CD14-positive monocyte (primary cell): ENCODE data around the gene PKP4. TPM values are rescaled to one million over a fixed set of nuclear protein-coding genes. Genes with fewer than 3 reads are reported as not detected.

Experiments used
- DNase-seq, 3 donors: peaks; one replicate each; pipeline ENCODE4 v3.0.0-alpha.2; 2011 to 2022
- H2AFZ ChIP-seq: 2 replicates; pipeline ENCODE4 v1.6.0; 2012; ENCODE audit warnings: mild to moderate bottlenecking, low read depth, low read length, inconsistent platforms; ENCODE audit not compliant: insufficient read depth, poor library complexity, severe bottlenecking
- H3K27ac ChIP-seq, 2 donors: 1 replicate in 1 of 2; 2 replicates in 1 of 2; pipeline ENCODE4 v1.5.1; 2012 to 2013; ENCODE audit warnings: low read length in 2 of 2, control low read depth in 1 of 2, inconsistent platforms in 1 of 2, low read depth in 1 of 2, mild to moderate bottlenecking in 1 of 2
- H3K27me3 ChIP-seq, 2 donors: one replicate each; pipeline versions ENCODE4 v1.6.0 to v1.6.1; 2011 to 2013; ENCODE audit warnings: low read length in 2 of 2; ENCODE audit not compliant: control insufficient read depth in 2 of 2, insufficient read depth in 2 of 2
- H3K36me3 ChIP-seq, 2 donors: replicated peaks in 1 of 2; 1 replicate in 1 of 2; 2 replicates in 1 of 2; pipeline versions ENCODE4 v1.5.1 to v1.6.1; 2012 to 2013; ENCODE audit warnings: low read length in 2 of 2, control low read depth in 1 of 2, inconsistent platforms in 1 of 2, mild to moderate bottlenecking in 1 of 2; ENCODE audit not compliant: insufficient read depth in 2 of 2, control insufficient read depth in 1 of 2
- H3K4me1 ChIP-seq, 2 donors: 1 replicate in 1 of 2; 2 replicates in 1 of 2; pipeline versions ENCODE4 v1.5.1 to v1.6.1; 2012 to 2013; ENCODE audit warnings: low read length in 2 of 2, control low read depth in 1 of 2, inconsistent platforms in 1 of 2, mild to moderate bottlenecking in 1 of 2, moderate library complexity in 1 of 2; ENCODE audit not compliant: insufficient read depth in 2 of 2, control insufficient read depth in 1 of 2
- H3K4me2 ChIP-seq: replicated peaks from 2 replicates; pipeline ENCODE3; 2012; ENCODE audit warnings: low read length, moderate library complexity, mild to moderate bottlenecking; ENCODE audit not compliant: poor library complexity, severe bottlenecking; ENCODE audit errors: extremely low read depth
- H3K4me3 ChIP-seq, 3 experiments: fragments of 200-600 bp in 1 of 3; sonication (generic) in 1 of 3; replicated peaks in 1 of 3; 1 replicate in 2 of 3; 2 replicates in 1 of 3; pipeline ENCODE4 v1.5.1; 2011 to 2013; ENCODE audit warnings: low read length in 3 of 3, mild to moderate bottlenecking in 3 of 3, control low read depth in 2 of 3, low read depth in 2 of 3, inconsistent platforms in 1 of 3, moderate library complexity in 1 of 3
- H3K79me2 ChIP-seq: 2 replicates; pipeline ENCODE4 v1.6.0; 2012; ENCODE audit warnings: mild to moderate bottlenecking, control low read depth, inconsistent platforms, low read length, moderate library complexity; ENCODE audit not compliant: insufficient read depth
- H3K9ac ChIP-seq: 2 replicates; pipeline ENCODE4 v1.6.0; 2017; ENCODE audit warnings: low read length, mild to moderate bottlenecking; ENCODE audit not compliant: insufficient read depth, poor library complexity, severe bottlenecking
- H3K9me3 ChIP-seq, 2 donors: replicated peaks in 1 of 2; 1 replicate in 1 of 2; 2 replicates in 1 of 2; pipeline versions ENCODE4 v1.5.1 to v1.6.1; 2012 to 2013; ENCODE audit warnings: low read length in 2 of 2, control low read depth in 1 of 2; ENCODE audit not compliant: control insufficient read depth in 1 of 2, insufficient read depth in 1 of 2
- H4K20me1 ChIP-seq: 2 replicates; pipeline ENCODE4 v1.6.0; 2012; ENCODE audit warnings: mild to moderate bottlenecking, low read length, control low read depth, moderate library complexity; ENCODE audit not compliant: insufficient read depth
- H3K27ac Mint-ChIP-seq, 7 donors: one replicate each; pipeline ENCODE4 v1.8.0; 2020; ENCODE audit warnings: mild to moderate bottlenecking in 7 of 7, mixed read lengths in 7 of 7, moderate library complexity in 6 of 7, inconsistent platforms in 2 of 7
- H3K27me3 Mint-ChIP-seq, 3 donors: one replicate each; pipeline ENCODE4 v1.8.0; 2021 to 2022; ENCODE audit warnings: low read depth in 3 of 3, mild to moderate bottlenecking in 3 of 3, mixed read lengths in 3 of 3, moderate library complexity in 3 of 3, inconsistent platforms in 1 of 3
- H3K36me3 Mint-ChIP-seq, 2 donors: one replicate each; pipeline ENCODE4 v1.8.0; 2020; ENCODE audit warnings: mixed read lengths in 2 of 2, inconsistent platforms in 1 of 2, mild to moderate bottlenecking in 1 of 2
- H3K4me1 Mint-ChIP-seq: one replicate; pipeline ENCODE4 v1.8.0; 2020; ENCODE audit warnings: mild to moderate bottlenecking, mixed read lengths
- H3K4me3 Mint-ChIP-seq, 2 donors: one replicate each; pipeline ENCODE4 v1.8.0; 2020; ENCODE audit warnings: mild to moderate bottlenecking in 2 of 2, mixed read lengths in 2 of 2, moderate library complexity in 1 of 2
- H3K9me3 Mint-ChIP-seq, 7 donors: one replicate each; pipeline ENCODE4 v1.8.0; 2020 to 2022; ENCODE audit warnings: mixed read lengths in 7 of 7, mild to moderate bottlenecking in 6 of 7, moderate library complexity in 6 of 7, inconsistent platforms in 2 of 7
- WGBS: methylation state at CpG from one replicate; pipeline ENCODE4 v1.1.5; 2013; ENCODE audit warnings: missing lambda C conversion rate; ENCODE audit not compliant: insufficient coverage; 5-methylcytosine and 5-hydroxymethylcytosine counted together
- intact Hi-C, 2 donors: fragments of 100-400 bp; cut with micrococcal nuclease; formaldehyde crosslinking; loops; one replicate each; pipeline versions ENCODE4 v1.15.0 to v1.15.1; 2023
- polyA plus RNA-seq, 3 donors: library from polyadenylated mRNA; depleted of rRNA in 1 of 3; unstranded in 2 of 3; stranded (reverse) in 1 of 3; fragments of 300-500 nt in 2 of 3; fragments of >200 nt in 1 of 3; fragmentation: Illumina TruSeq in 2 of 3; gene quantifications; 1 replicate in 2 of 3; 2 replicates in 1 of 3; pipeline ENCODE4 v1.2.3, GENCODE V29; 2012 to 2021
- TF ChIP-seq, protein P1 (sequence below): fragments of 200-600 bp; IDR thresholded peaks from one replicate; pipeline ENCODE4 v1.8.0; 2022; ENCODE audit warnings: antibody characterized with exemption, mild to moderate bottlenecking

The PKP4 gene
- polyA plus RNA-seq, 3 donors = 0.33 to 9.4 (median 0.73) TPM

DNA sequence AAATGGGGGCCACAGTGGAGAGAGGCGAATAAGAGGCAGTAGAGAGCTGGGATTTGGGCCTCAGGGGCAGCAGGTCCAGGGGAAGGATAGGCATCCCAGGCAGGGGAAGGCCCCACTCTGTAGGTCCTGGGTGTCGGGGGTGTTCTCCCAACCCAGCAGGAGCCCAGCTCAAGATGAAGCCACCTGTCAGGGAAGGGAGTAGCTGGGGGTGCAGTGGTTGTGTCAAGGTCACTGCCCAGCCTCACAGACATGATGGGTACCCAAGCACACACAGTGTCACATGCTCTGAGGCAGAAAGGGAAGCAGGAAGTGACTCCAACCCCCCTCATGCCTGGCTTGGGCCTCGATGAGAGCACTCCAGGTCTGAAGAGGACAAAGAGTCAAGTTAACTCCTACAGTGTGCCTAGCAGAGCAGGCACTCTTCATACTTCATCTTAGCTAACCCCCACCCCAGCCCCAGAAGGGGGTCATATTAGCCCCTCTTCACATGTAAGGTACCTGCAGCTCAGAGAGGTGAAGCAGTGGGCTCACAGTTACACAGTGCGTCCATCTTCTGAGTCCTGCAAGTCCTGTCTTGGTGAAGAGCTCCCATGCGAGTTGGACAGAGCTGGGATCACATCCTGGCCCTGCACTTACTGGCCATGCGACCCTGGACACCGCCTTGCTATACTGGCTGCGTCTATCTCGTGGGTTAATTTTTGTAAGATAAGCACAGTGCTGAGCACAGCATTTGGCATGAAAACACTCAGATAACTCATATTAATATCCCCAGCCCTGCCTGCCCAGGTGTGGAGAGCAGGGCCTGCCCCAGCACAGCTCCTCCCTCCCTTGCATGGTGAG, 265.7 kb downstream of the PKP4 start:
- intact Hi-C loops = no loop called here
- WGBS = 65% methylated on average over 3 of the region's 9 CpGs
- Histone ChIP-seq H3K79me2 (no peaks in the 10 kb centered on the region), H3K4me2 (no peak overlapping the region), H3K9ac (no peak overlapping the region), H3K9me3 (no peaks in the 10 kb centered on the region), H3K27me3 (no peaks in the 10 kb centered on the region), H3K36me3 (no peaks in the 10 kb centered on the region), H3K4me1 (no peaks in the 10 kb centered on the region), H3K4me3 (no peak overlapping the region), H2AFZ (no peak overlapping the region), H4K20me1 (no peaks in the 10 kb centered on the region), H3K27ac (no peak overlapping the region)
- Mint-ChIP-seq H3K4me1 (no peaks in the 10 kb centered on the region), H3K27ac (no peak overlapping the region), H3K9me3 (peaks cover 0 to 4% (median 0%) of the 10 kb centered on the region in 7 donors), H3K36me3 (no peaks in the 10 kb centered on the region), H3K4me3 (no peak overlapping the region), H3K27me3 (peaks cover 2 to 5% (median 4%) of the 10 kb centered on the region in 3 donors)
- DNase-seq = no peak
- TF ChIP-seq, protein P1, sequence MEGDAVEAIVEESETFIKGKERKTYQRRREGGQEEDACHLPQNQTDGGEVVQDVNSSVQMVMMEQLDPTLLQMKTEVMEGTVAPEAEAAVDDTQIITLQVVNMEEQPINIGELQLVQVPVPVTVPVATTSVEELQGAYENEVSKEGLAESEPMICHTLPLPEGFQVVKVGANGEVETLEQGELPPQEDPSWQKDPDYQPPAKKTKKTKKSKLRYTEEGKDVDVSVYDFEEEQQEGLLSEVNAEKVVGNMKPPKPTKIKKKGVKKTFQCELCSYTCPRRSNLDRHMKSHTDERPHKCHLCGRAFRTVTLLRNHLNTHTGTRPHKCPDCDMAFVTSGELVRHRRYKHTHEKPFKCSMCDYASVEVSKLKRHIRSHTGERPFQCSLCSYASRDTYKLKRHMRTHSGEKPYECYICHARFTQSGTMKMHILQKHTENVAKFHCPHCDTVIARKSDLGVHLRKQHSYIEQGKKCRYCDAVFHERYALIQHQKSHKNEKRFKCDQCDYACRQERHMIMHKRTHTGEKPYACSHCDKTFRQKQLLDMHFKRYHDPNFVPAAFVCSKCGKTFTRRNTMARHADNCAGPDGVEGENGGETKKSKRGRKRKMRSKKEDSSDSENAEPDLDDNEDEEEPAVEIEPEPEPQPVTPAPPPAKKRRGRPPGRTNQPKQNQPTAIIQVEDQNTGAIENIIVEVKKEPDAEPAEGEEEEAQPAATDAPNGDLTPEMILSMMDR = no peak

DNA sequence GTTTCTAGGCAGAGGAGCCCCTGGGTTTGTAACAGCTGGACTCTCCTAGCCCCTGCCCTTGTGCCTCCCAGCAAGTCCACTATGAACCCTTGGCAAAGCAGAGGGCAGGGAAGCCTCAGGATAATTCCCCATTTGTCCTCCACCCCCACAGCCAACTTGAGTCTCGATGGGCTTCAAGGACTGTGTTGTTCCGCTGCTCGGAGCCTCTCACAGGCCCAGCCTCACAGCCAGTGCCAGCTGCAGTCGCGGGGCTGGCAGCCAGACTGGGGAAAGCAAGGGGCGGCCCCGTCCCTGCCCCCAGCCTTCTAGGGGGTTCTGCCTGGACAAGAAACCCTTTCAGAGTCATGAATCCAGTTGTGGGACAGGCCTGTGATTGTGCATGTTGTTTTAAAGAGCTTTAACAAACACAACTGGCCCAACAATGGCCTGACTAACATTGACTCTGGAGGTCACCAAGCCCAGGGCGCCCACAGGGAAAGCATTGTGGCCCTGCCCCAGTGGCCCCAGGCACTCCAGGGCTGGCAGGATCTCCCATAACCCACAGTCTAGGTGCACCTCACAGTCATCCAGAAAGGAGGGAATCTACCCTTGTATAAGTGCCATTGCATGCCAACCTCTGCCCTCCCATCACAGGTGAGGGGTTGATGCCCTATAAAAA, 266.6 kb downstream of the PKP4 start:
- peaks cover 0 to 5% (median 4%) of the 10 kb centered on the region in 3 donors for H3K27me3 Mint-ChIP-seq
- H3K4me1 Mint-ChIP-seq = no peaks in the 10 kb centered on the region
- Histone ChIP-seq H3K36me3 (no peaks in the 10 kb centered on the region), H3K79me2 (no peaks in the 10 kb centered on the region), H3K4me3 (no peak overlapping the region), H3K27ac (no peak overlapping the region), H3K4me1 (no peaks in the 10 kb centered on the region), H3K4me2 (no peak overlapping the region), H2AFZ (no peak overlapping the region), H3K27me3 (no peaks in the 10 kb centered on the region), H3K9me3 (no peaks in the 10 kb centered on the region), H4K20me1 (no peaks in the 10 kb centered on the region), H3K9ac (no peak overlapping the region)
- no peak overlapping the region for H3K4me3 Mint-ChIP-seq
- H3K36me3 Mint-ChIP-seq = no peaks in the 10 kb centered on the region
- no peak overlapping the region for H3K27ac Mint-ChIP-seq
- TF ChIP-seq, protein P1 = no peak
- 100% methylated on average over 4 of the region's 8 CpGs for WGBS
- no peak for DNase-seq
- H3K9me3 Mint-ChIP-seq = peaks cover 0 to 4% (median 0%) of the 10 kb centered on the region in 7 donors
- intact Hi-C loops = no loop called here
